ENCODE measurements around the gene ZNF215. TPM values are rescaled to one million over a fixed set of nuclear protein-coding genes. Genes with fewer than 3 reads are reported as not detected.
"Not testable (repeated sequence)": the region's sequence is repeated elsewhere in the genome, so short reads cannot be mapped to it uniquely, and the experiment has no call there.

ZNF215 gene
- total RNA-seq, 1 donor from 2014 or later: 11.2 TPM

DNA sequence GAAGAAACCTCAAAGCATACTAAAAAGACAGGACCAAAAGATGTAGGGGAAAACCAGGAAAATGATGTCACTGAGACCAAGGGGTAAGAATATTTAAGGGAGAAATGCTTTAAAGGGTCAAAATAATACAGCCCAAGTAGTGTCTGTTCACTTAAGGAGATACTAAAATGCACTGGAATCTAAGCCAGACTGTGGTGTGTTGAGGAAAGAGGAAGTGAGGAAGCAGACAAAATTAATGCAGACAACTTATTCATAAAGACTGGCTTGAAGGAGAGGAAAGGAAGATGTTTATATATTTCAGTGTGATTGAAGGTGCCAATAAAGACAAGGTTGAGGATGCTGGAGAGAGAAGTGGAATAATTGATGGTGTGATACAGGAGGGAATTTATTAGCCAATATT, 15.7 kb downstream of the ZNF215 start:
- Mint-ChIP-seq H3K36me3 (ENCODE audit: low read depth) (peaks cover 10% of the 10 kb centered on the region), H3K9me3 (no peaks in the 10 kb centered on the region), H3K27me3 (ENCODE audit: low read depth) (no peaks in the 10 kb centered on the region), H3K4me1 (no peaks in the 10 kb centered on the region), H3K4me3 (no peak overlapping the region), H3K27ac (ENCODE audit: unreplicated experiment) (peak overlapping the region; percentile 2)
- TF ChIP-seq, protein P1, sequence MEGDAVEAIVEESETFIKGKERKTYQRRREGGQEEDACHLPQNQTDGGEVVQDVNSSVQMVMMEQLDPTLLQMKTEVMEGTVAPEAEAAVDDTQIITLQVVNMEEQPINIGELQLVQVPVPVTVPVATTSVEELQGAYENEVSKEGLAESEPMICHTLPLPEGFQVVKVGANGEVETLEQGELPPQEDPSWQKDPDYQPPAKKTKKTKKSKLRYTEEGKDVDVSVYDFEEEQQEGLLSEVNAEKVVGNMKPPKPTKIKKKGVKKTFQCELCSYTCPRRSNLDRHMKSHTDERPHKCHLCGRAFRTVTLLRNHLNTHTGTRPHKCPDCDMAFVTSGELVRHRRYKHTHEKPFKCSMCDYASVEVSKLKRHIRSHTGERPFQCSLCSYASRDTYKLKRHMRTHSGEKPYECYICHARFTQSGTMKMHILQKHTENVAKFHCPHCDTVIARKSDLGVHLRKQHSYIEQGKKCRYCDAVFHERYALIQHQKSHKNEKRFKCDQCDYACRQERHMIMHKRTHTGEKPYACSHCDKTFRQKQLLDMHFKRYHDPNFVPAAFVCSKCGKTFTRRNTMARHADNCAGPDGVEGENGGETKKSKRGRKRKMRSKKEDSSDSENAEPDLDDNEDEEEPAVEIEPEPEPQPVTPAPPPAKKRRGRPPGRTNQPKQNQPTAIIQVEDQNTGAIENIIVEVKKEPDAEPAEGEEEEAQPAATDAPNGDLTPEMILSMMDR (conservative IDR thresholded peaks at IDR 0.05): no peak
- DNase-seq (ENCODE audit: low read depth, low spot score): no peak

DNA sequence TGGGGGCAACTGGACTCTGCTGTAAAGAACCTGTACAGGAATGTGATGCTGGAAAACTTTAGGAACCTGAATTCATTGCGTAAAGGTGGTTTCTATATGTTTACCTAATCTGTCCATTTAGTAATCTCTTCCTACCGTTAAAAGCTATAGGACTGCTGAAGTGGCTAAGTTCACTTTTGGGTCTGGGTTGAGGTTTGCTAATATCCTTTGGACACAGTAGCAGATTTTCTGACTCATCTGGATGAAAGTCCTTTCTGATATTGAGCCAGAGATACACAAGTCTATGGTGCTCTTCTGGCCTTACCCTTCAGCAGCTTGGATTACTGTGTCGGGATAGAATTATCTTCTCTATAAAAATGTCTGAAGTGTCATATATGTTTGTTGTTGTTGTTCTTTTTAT, 16.9 kb downstream of the ZNF215 start:
- H3K36me3 Mint-ChIP-seq (ENCODE audit: low read depth): peaks cover 15% of the 10 kb centered on the region

DNA sequence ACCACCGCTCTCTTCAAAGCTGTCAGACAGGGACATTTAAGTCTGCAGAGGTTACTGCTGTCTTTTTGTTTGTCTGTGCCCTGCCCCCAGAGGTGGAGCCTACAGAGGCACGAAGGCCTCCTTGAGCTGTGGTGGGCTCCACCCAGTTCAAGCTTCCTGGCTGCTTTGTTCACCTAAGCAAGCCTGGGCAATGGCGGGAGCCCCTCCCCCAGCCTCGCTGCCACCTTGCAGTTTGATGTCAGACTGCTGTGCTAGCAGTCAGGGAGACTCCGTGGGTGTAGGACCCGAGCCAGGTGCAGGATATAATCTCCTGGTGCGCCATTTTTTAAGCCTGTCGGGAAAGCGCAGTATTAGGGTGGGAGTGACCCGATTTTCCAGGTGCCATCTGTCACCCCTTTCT, 28.0 kb downstream of the ZNF215 start:
- not testable (repeated sequence) for H3K4me1 Mint-ChIP-seq; DNase-seq (ENCODE audit: low read depth, low spot score); H3K27ac Mint-ChIP-seq (ENCODE audit: unreplicated experiment); H3K27me3 Mint-ChIP-seq (ENCODE audit: low read depth); H3K9me3 Mint-ChIP-seq; H3K4me3 Mint-ChIP-seq
- H3K36me3 Mint-ChIP-seq (ENCODE audit: low read depth): peaks cover 45% of the 10 kb centered on the region

More for the DNA sequence above, 16.9 kb downstream of the ZNF215 start:
- H3K27ac Mint-ChIP-seq (ENCODE audit: unreplicated experiment): no peak overlapping the region
- H3K4me1 Mint-ChIP-seq: no peaks in the 10 kb centered on the region
- no peak overlapping the region for H3K4me3 Mint-ChIP-seq
- TF ChIP-seq, protein P1 (conservative IDR thresholded peaks at IDR 0.05): no peak
- no peaks in the 10 kb centered on the region for H3K27me3 Mint-ChIP-seq (ENCODE audit: low read depth)
- DNase-seq (ENCODE audit: low read depth, low spot score): no peak
- H3K9me3 Mint-ChIP-seq: no peaks in the 10 kb centered on the region

DNA sequence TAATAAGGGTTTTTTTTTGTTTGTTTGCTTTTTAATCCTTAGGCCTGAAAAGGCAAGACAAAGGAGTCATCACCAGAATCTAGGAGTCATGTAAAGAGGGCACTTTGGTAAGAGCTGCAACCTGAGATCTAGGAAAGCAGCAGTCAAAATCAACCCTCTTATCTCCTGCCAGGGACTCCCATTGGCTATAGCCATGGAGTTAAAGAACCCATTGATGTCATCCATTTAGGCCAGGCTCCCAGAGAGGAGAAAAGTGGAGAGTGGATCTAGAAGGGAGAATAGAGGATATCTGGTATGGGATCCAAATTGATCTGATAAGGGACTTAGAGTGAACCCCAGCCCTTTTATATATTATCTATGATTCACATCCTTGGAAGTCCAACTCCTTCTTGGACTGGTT, 35.9 kb downstream of the ZNF215 start:
- no peak for DNase-seq (ENCODE audit: low read depth, low spot score)
- Mint-ChIP-seq H3K27ac (ENCODE audit: unreplicated experiment) (no peak overlapping the region), H3K27me3 (ENCODE audit: low read depth) (no peaks in the 10 kb centered on the region), H3K9me3 (no peaks in the 10 kb centered on the region), H3K4me1 (no peaks in the 10 kb centered on the region), H3K36me3 (ENCODE audit: low read depth) (peaks cover 11% of the 10 kb centered on the region), H3K4me3 (no peak overlapping the region)
- TF ChIP-seq, protein P1 (conservative IDR thresholded peaks at IDR 0.05): no peak

DNA sequence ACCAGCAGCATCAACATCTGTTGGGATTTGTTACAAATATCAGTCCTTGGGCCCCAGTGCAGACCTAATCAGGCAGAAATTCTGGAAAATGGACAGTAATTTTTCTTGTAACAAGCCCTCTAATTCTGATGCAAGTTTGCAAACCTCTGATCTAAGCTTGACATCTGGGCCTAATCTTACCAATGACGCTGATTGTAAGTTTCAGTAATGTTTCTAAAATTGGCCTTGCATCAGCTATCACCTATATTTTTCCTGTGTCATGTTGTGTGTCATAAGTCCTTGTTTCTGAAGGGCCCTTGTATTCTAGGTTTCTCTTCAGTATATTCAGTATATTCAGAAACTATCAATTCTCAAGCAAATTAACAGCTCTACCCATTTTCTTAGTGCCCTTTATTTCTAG, 36.4 kb downstream of the ZNF215 start:
- TF ChIP-seq, protein P1 (conservative IDR thresholded peaks at IDR 0.05): no peak
- DNase-seq (ENCODE audit: low read depth, low spot score): no peak
- Mint-ChIP-seq H3K36me3 (ENCODE audit: low read depth) (peaks cover 9% of the 10 kb centered on the region), H3K9me3 (no peaks in the 10 kb centered on the region), H3K27me3 (ENCODE audit: low read depth) (no peaks in the 10 kb centered on the region), H3K4me1 (no peaks in the 10 kb centered on the region), H3K4me3 (no peak overlapping the region), H3K27ac (ENCODE audit: unreplicated experiment) (no peak overlapping the region)

DNA sequence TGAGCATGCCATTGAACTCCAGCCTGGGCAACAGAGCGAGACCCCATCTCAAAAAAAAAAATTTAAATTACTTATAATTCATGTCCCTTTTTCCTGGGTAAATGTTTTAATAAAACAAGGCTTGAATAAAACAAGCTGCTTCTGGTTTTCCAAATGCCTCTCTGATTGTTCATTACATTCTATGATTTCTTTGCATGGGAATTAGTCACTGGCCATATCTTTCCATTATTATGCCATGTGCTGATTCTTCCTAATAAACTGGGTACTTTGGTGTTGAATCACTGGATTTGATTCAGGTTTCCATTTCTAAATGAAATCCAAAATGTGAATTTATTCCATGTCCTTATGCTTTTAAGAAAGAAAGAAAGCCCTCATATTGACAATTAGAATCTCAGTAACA, 42.6 kb downstream of the ZNF215 start:
- TF ChIP-seq, protein P1 (conservative IDR thresholded peaks at IDR 0.05): no peak
- Mint-ChIP-seq H3K4me3 (no peak overlapping the region), H3K27ac (ENCODE audit: unreplicated experiment) (no peak overlapping the region), H3K27me3 (ENCODE audit: low read depth) (no peaks in the 10 kb centered on the region), H3K4me1 (peaks cover 3% of the 10 kb centered on the region), H3K36me3 (ENCODE audit: low read depth) (peaks cover 9% of the 10 kb centered on the region), H3K9me3 (no peaks in the 10 kb centered on the region)
- no peak for DNase-seq (ENCODE audit: low read depth, low spot score)

DNA sequence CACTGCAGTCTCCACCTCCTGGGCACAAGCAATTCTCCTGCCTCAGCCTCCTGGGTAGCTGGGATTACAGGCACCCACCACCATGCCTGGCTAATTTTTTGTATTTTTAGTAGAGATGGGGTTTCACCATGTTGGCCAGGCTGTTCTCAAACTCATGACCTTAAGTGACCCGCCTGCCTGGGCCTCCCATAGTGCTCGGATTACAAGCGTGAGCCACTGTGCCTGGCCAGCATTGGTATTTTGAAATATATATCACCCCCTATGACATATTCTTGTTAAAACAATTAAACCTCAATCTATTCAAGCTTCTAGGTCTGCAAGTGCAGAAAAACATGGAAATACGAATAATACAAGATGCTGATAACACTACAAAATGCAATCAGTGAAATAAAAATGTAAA, 43.6 kb downstream of the ZNF215 start:
- not testable (repeated sequence) for DNase-seq (ENCODE audit: low read depth, low spot score); H3K4me1 Mint-ChIP-seq; H3K4me3 Mint-ChIP-seq; H3K27me3 Mint-ChIP-seq (ENCODE audit: low read depth); H3K36me3 Mint-ChIP-seq (ENCODE audit: low read depth); H3K27ac Mint-ChIP-seq (ENCODE audit: unreplicated experiment); H3K9me3 Mint-ChIP-seq

All from neural crest cell (in vitro differentiated cells).